ENCODE measurements around the gene MCC.

DNA sequence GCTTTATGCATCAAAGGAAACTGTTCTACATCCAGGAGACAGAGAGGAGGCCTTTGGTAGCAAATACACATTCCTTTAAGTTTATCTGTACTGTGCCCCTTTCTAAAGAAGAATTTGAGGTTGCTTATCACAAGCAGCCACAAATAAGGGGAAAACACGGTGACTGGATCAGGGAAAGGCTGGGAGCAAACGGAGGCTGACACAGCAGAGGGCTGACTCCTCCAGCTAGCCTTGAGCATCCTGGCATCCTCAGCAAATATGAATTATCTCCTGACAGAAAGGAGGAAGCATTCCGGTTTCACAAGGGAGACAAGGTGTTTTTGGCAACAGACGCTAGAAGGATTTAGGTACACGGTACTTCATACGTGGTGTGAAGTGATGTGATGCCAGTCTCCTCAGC lies 378.1 kb downstream of the MCC start:
- TF ChIP-seq EZH2 (IDR thresholded peaks at IDR 0.05; ENCODE audit: low read length, missing control alignments) = no peak
- TF ChIP-seq, protein P1, sequence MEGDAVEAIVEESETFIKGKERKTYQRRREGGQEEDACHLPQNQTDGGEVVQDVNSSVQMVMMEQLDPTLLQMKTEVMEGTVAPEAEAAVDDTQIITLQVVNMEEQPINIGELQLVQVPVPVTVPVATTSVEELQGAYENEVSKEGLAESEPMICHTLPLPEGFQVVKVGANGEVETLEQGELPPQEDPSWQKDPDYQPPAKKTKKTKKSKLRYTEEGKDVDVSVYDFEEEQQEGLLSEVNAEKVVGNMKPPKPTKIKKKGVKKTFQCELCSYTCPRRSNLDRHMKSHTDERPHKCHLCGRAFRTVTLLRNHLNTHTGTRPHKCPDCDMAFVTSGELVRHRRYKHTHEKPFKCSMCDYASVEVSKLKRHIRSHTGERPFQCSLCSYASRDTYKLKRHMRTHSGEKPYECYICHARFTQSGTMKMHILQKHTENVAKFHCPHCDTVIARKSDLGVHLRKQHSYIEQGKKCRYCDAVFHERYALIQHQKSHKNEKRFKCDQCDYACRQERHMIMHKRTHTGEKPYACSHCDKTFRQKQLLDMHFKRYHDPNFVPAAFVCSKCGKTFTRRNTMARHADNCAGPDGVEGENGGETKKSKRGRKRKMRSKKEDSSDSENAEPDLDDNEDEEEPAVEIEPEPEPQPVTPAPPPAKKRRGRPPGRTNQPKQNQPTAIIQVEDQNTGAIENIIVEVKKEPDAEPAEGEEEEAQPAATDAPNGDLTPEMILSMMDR (conservative IDR thresholded peaks at IDR 0.05 in 1 of 2, IDR thresholded peaks at IDR 0.05 in 1 of 2; ENCODE audit: low read depth in 1 of 2, low read length in 2 of 2) = no peak
